Astrocyte of the spinal cord (primary cell): ENCODE data around the gene HSD17B12.
A peak's percentile ranks its signal among the peaks of the same experiment; 100 is the strongest.
"Not testable (repeated sequence)": the region's sequence is repeated elsewhere in the genome, so short reads cannot be mapped to it uniquely, and the experiment has no call there.

Source experiments
- DNase-seq: peaks from one replicate; pipeline ENCODE4 v3.0.0; 2011; ENCODE audit warnings: low read depth, low spot score
- H3K4me3 ChIP-seq: 2 replicates; pipeline ENCODE4 v1.5.1; 2011; ENCODE audit warnings: low read depth, mild to moderate bottlenecking, low read length, moderate library complexity
- in situ Hi-C: cut with HindIII; loops from 2 replicates; pipeline ENCODE4 v1.10.0; 2017; ENCODE audit warnings: low sequenced_read_pairs
- TF ChIP-seq, protein P1 (sequence below): IDR thresholded peaks from 2 replicates; pipeline ENCODE4 v1.5.1; 2012; ENCODE audit warnings: low read depth, mild to moderate bottlenecking, low read length, inconsistent platforms

HSD17B12 gene

DNA sequence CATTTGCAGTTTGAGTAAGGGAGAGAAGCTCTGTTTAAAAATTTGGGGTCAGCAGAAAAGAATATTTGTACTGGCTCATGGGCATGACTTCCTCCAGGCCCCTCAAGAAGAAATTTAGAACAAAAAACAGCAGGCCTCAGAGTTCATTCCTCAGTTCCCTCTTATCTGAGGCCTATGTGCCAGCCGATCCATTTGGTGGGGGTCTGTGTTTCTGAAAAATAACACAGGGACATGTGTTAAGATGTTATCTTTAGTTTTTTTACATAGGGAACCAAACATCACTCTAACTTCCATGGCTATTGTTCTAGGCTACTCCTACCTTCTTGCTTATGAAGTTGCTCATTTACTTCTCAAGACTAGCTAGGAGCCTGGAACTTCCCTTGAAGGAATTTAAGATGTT lies 16.2 kb upstream of the HSD17B12 start:
- DNase-seq: no peak
- TF ChIP-seq, protein P1, sequence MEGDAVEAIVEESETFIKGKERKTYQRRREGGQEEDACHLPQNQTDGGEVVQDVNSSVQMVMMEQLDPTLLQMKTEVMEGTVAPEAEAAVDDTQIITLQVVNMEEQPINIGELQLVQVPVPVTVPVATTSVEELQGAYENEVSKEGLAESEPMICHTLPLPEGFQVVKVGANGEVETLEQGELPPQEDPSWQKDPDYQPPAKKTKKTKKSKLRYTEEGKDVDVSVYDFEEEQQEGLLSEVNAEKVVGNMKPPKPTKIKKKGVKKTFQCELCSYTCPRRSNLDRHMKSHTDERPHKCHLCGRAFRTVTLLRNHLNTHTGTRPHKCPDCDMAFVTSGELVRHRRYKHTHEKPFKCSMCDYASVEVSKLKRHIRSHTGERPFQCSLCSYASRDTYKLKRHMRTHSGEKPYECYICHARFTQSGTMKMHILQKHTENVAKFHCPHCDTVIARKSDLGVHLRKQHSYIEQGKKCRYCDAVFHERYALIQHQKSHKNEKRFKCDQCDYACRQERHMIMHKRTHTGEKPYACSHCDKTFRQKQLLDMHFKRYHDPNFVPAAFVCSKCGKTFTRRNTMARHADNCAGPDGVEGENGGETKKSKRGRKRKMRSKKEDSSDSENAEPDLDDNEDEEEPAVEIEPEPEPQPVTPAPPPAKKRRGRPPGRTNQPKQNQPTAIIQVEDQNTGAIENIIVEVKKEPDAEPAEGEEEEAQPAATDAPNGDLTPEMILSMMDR: no peak
- in situ Hi-C loops: no loop called here
- H3K4me3 ChIP-seq: no peak overlapping the region

- H3K4me3 ChIP-seq, DNase-seq, in situ Hi-C loops: not testable (repeated sequence)
Observed at GRCh38 chr11:43671284-43671683, 9.3 kb upstream of the HSD17B12 start.

- in situ Hi-C loops: no loop called here
- TF ChIP-seq, protein P1: no peak
- DNase-seq: no peak
- no peak overlapping the region for H3K4me3 ChIP-seq
Observed at GRCh38 chr11:43674560-43674959, 6.0 kb upstream of the HSD17B12 start.

- H3K4me3 ChIP-seq: no peak overlapping the region
- TF ChIP-seq, protein P1: no peak
- in situ Hi-C loops: no loop called here
- DNase-seq: no peak
Observed at GRCh38 chr11:43676933-43677332, 3.6 kb upstream of the HSD17B12 start.

DNA sequence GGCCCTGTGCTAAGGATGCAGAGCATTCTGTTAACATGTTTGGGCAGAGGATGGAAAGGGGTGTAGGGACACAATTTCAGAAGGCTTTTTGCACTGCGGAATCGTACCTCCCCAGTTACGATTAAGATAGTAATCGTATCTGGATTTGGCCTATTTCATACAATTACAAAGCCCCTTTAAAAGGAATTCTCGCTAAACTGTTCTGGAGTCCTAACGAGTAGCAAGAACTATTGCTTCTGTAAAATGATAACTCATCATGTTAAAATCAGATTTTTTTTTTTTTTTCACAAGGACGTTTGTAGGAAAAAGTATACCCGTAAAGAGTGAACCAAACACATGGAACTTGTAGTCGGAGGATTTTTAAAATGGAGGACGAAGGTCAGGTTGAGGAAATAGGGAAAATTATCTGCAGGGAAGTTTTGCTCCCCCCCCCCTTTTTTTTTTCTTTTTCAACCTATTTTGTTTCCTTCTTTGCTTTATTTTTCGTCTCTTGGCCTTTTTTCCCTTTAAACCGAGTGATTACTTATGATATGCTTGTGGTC lies 934 bp downstream of the HSD17B12 start:
- H3K4me3 ChIP-seq: peak overlapping the region; percentile 67
- DNase-seq: peak; percentile 44
- TF ChIP-seq, protein P1: no peak
- in situ Hi-C loops: no loop called here

DNA sequence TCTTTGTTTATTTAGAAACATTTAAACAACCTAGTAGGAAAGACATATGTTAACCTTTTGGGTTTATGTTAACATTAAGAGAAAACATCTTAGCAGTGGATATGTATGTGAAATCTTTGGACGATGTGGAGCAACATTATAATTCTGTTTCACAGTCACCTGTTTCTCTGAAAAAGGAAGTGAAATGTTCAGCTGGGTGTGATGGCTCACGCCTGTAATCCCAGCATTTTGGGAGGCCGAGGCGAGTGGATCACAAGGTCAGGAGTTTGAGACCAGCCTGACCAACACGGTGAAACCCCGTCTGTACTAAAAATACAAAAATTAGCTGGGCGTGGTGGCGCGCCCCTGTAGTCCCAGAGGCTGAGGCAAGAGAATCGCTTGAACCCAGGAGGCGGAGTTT lies 1.5 kb downstream of the HSD17B12 start:
- DNase-seq, in situ Hi-C loops: not testable (repeated sequence)
- peak overlapping the region; percentile 67 for H3K4me3 ChIP-seq

GRCh38 chr11:43685440-43685839 lies 4.9 kb downstream of the HSD17B12 start:
- in situ Hi-C loops: no loop called here
- DNase-seq: no peak
- no peak overlapping the region for H3K4me3 ChIP-seq
- TF ChIP-seq, protein P1: peak; percentile 7

DNA sequence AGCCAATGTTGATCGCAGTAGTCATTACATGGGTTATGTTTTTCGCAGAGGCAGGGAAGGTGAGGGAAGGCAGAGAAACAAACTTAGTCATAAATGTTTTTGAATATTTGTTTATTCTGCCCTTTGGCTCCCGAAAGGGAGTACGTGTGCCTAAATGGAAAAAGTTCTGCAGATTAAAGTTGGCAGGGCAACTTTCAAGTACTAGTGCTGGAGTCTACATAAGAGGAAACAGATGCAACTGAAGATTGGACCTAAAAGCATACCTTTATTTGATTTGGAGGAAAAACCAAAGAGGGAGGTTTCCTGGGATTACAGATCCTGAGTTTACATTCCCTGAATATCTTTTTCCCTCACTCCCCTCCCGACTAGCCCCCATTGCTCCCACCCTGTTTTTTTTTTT lies 5.7 kb downstream of the HSD17B12 start:
- no peak overlapping the region for H3K4me3 ChIP-seq
- no peak for DNase-seq
- TF ChIP-seq, protein P1: no peak
- in situ Hi-C loops: no loop called here
